Heart right ventricle (tissue), 16 donors: Measurements from ENCODE around the gene ZNF516. TPM values are rescaled to one million over a fixed set of nuclear protein-coding genes. Genes with fewer than 3 reads are reported as not detected.

Source experiments
- ATAC-seq, 8 donors: fragments of 200-7000 bp; cut with Tn5 transposase; one replicate each; pipeline ENCODE4 v1.9.1; 2020; ENCODE audit warnings: mild to moderate bottlenecking in 8 of 8, moderate library complexity in 8 of 8, moderate number of reproducible peaks in 1 of 8
- DNase-seq, 2 donors: peaks; one replicate each; pipeline ENCODE4 v3.0.0-alpha.2; 2020
- H3K27ac ChIP-seq, 10 donors: fragments of 200-600 bp; sonication (generic) in 2 of 10; one replicate each; pipeline versions ENCODE4 v1.5.0 to v1.8.0; 2020 to 2022; ENCODE audit warnings: mild to moderate bottlenecking in 3 of 10
- H3K27me3 ChIP-seq, 7 donors: fragments of 200-600 bp; one replicate each; pipeline ENCODE4 v1.8.0; 2021 to 2022; ENCODE audit warnings: mild to moderate bottlenecking in 2 of 7
- H3K36me3 ChIP-seq, 9 donors: fragments of 200-600 bp; sonication (generic) in 1 of 9; one replicate each; pipeline versions ENCODE4 v1.5.0 to v1.8.0; 2020 to 2022; ENCODE audit warnings: mild to moderate bottlenecking in 2 of 9
- H3K4me1 ChIP-seq, 9 donors: fragments of 200-600 bp; sonication (generic) in 1 of 9; one replicate each; pipeline versions ENCODE4 v1.5.0 to v1.8.0; 2020 to 2022; ENCODE audit warnings: mild to moderate bottlenecking in 4 of 9
- H3K4me3 ChIP-seq, 10 donors: fragments of 200-600 bp; sonication (generic) in 2 of 10; one replicate each; pipeline versions ENCODE4 v1.5.0 to v1.8.0; 2020 to 2022; ENCODE audit warnings: mild to moderate bottlenecking in 7 of 10, moderate library complexity in 2 of 10
- H3K9me3 ChIP-seq, 11 donors: fragments of 200-600 bp in 10 of 11; sonication (generic) in 2 of 11; one replicate each; pipeline versions ENCODE4 v1.5.0 to v1.8.0; 2013 to 2022; ENCODE audit warnings: mild to moderate bottlenecking in 2 of 11, control low read depth in 1 of 11, moderate library complexity in 1 of 11
- CTCF ChIP-seq, 9 donors: fragments of 200-600 bp; sonication (generic) in 2 of 9; IDR thresholded peaks; one replicate each; pipeline versions ENCODE4 v1.5.0 to v1.8.0; 2021 to 2022; ENCODE audit warnings: antibody characterized with exemption in 9 of 9, mild to moderate bottlenecking in 5 of 9, moderate library complexity in 1 of 9
- WGBS, 2 donors: extraction: QIAGEN DNeasy Blood & Tissue Kit; methylation state at CpG; one replicate each; pipeline ENCODE4 v1.1.7; 2013; ENCODE audit warnings: inconsistent platforms in 1 of 2; 5-methylcytosine and 5-hydroxymethylcytosine counted together
- intact Hi-C, 10 donors: fragments of 100-400 bp; cut with DNase I; formaldehyde crosslinking; loops; one replicate each; pipeline versions ENCODE4 v1.11.1 to v1.14.2; 2022
- polyA plus RNA-seq, 2 donors: library from polyadenylated mRNA; stranded (reverse); fragments of 200-250 nt; gene quantifications; one replicate each; pipeline ENCODE4 v1.2.3, GENCODE V29; 2013
- total RNA-seq, 10 donors: library from RNA; stranded (reverse); fragmentation: NEBNext Ultra II Directional in 3 of 10; extraction: Animal tissue kit (Norgen Biotek cat#: 25700) in 3 of 10; gene quantifications; one replicate each; pipeline versions ENCODE4 v1.2.1 to v1.2.4, GENCODE V29; 2021 to 2023
- donor health status: Arrhythmogenic right ventricular cardiomyopathy.
- donor health status: ischemic (EF 13 %, LVEDD 7.1; RV severe dilation, severe dysfunction).
- donor health status: healthy with polysubstance abuse.
- donor health status: DM: no; HTN: yes; CAD: no.
- donor health status: DM: no; HTN: no; CAD: no.
- donor health status: ischemic (EF 25% LVEDD 6.9; RV normal size, moderate dysfunction).
- donor health status: ischemic (EF 25% LVEDD 5.7; RV mildly dilated, moderate dysfunction).
- donor health status: healthy.
- donor health status: DM: yes; HTN: yes; CAD: no.
- donor health status: Ischemic cardiomyopathy.
- donor health status: ischemic (EF 35%, LVEDD 5.7; RV mildly dilated, moderate dysfunction).
- donor health status: nonischemic (EF 11% LVEDD 7.7; RV severe dilation, severe dysfunction).
- donor health status: DM: yes; HTN: yes; CAD: no.
- donor health status: PGD.
- donor health status: ischemic (EF 29% LVEDD 5.4; RV normal size, mild dysfunction).
- donor health status: nonischemic (EF 23%, LVEDD 6.1; RV moderate dilation, normal function).

The ZNF516 gene
- total and polyA plus RNA-seq, 12 donors: 2.6 to 24.8 (median 17.3) TPM

GRCh38 chr18:76522551-76522950 lies 27.5 kb upstream of the ZNF516 start:
- intact Hi-C loops: no loop called here
- Histone ChIP-seq H3K27me3 (peaks cover 0 to 53% (median 36%) of the 10 kb centered on the region in 7 donors), H3K27ac (no peak overlapping the region), H3K36me3 (no peaks in the 10 kb centered on the region), H3K4me1 (peaks cover 0 to 16% (median 0%) of the 10 kb centered on the region in 9 donors), H3K4me3 (no peak overlapping the region), H3K9me3 (no peaks in the 10 kb centered on the region)
- TF ChIP-seq CTCF (IDR thresholded peaks at IDR 0.05): no peak
- ATAC-seq (no peak), DNase-seq (no peak)
- WGBS, 2 donors: 88 to 92% methylated on average over 1 of the region's 1 CpG

- peaks cover 0 to 16% (median 0%) of the 10 kb centered on the region in 9 donors for H3K4me1 ChIP-seq
- peaks cover 0 to 53% (median 37%) of the 10 kb centered on the region in 7 donors for H3K27me3 ChIP-seq
- no peak for DNase-seq
- WGBS, 2 donors: 76 to 77% methylated on average over 19 of the region's 19 CpGs
- no peaks in the 10 kb centered on the region for H3K9me3 ChIP-seq
- no peak overlapping the region for H3K27ac ChIP-seq
- intact Hi-C loops: no loop called here
- H3K36me3 ChIP-seq: no peaks in the 10 kb centered on the region
- no peak overlapping the region for H3K4me3 ChIP-seq
- ATAC-seq: no peak
- TF ChIP-seq CTCF (IDR thresholded peaks at IDR 0.05): no peak
These were observed 27.1 kb upstream of the ZNF516 start for GRCh38 chr18:76522122-76522503.

GRCh38 chr18:76521417-76522121 lies 26.5 kb upstream of the ZNF516 start:
- TF ChIP-seq CTCF (IDR thresholded peaks at IDR 0.05): no peak
- H3K36me3 ChIP-seq: no peaks in the 10 kb centered on the region
- H3K4me1 ChIP-seq: peaks cover 0 to 16% (median 0%) of the 10 kb centered on the region in 9 donors
- DNase-seq: no peak
- H3K27ac ChIP-seq: no peak overlapping the region
- peaks cover 0 to 53% (median 35%) of the 10 kb centered on the region in 7 donors for H3K27me3 ChIP-seq
- no peaks in the 10 kb centered on the region for H3K9me3 ChIP-seq
- no peak for ATAC-seq
- H3K4me3 ChIP-seq: no peak overlapping the region
- 78 to 81% methylated on average over 11 of the region's 11 CpGs for WGBS, 2 donors
- intact Hi-C loops: no loop called here

- no peak for DNase-seq
- H3K4me3 ChIP-seq: peak overlapping the region in 8 of 10 donors; percentile 4 to 51 (median 40)
- intact Hi-C loops: loop anchor here in 1 of 10 donors (1.0 kb wide), 1 partner anchor 23 kb away; no protein-coding TSS in a partner anchor
- H3K36me3 ChIP-seq: no peaks in the 10 kb centered on the region
- peaks cover 0 to 51% (median 22%) of the 10 kb centered on the region in 7 donors for H3K27me3 ChIP-seq
- TF ChIP-seq CTCF (IDR thresholded peaks at IDR 0.05): no peak
- 37 to 38% methylated on average over 18 of the region's 18 CpGs for WGBS, 2 donors
- no peaks in the 10 kb centered on the region for H3K9me3 ChIP-seq
- peak in 7 of 8 donors; percentile 10 to 81 (median 42) for ATAC-seq
- H3K27ac ChIP-seq: peak overlapping the region in 6 of 10 donors; percentile 16 to 65 (median 38)
- H3K4me1 ChIP-seq: peaks cover 0 to 11% (median 0%) of the 10 kb centered on the region in 9 donors
These were observed 24.0 kb upstream of the ZNF516 start for GRCh38 chr18:76518860-76519538.
